ENCODE measurements around the gene AEBP2.

DNA sequence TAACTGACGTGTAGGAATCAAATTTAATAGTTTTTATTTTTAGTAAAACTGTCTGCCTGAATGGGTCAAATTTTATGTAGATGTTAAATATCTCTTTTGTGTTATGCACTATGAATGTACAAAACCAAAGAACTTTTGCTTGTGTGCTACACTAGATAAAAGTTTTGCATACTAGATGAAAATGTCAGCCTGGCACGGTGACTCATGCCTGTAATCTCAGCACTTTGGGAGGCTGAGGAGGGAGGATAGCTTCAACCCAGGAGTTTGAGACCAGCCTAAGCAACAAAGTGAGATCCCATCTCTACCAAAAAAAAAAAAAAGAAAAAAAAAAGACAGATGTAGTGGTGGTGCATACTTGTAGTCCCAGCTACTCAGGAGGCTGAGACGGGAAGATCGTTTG, 11.1 kb downstream of the AEBP2 start:
- TF ChIP-seq, protein P1, sequence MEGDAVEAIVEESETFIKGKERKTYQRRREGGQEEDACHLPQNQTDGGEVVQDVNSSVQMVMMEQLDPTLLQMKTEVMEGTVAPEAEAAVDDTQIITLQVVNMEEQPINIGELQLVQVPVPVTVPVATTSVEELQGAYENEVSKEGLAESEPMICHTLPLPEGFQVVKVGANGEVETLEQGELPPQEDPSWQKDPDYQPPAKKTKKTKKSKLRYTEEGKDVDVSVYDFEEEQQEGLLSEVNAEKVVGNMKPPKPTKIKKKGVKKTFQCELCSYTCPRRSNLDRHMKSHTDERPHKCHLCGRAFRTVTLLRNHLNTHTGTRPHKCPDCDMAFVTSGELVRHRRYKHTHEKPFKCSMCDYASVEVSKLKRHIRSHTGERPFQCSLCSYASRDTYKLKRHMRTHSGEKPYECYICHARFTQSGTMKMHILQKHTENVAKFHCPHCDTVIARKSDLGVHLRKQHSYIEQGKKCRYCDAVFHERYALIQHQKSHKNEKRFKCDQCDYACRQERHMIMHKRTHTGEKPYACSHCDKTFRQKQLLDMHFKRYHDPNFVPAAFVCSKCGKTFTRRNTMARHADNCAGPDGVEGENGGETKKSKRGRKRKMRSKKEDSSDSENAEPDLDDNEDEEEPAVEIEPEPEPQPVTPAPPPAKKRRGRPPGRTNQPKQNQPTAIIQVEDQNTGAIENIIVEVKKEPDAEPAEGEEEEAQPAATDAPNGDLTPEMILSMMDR (IDR thresholded peaks at IDR 0.05): no peak
- no peak for TF ChIP-seq POLR2A (IDR thresholded peaks at IDR 0.05)
